Forelimb muscle (tissue), 1 donor: ENCODE measurements around the gene NKPD1. TPM values are rescaled to one million over a fixed set of nuclear protein-coding genes. Genes with fewer than 3 reads are reported as not detected.

Experiments
- DNase-seq: peaks from one replicate; pipeline ENCODE4 v3.0.0-alpha.2; 2013; ENCODE audit warnings: low read depth
- polyA plus RNA-seq: library from polyadenylated mRNA; unstranded; fragments of 120-200 nt; gene quantifications from one replicate; pipeline ENCODE4 v1.2.1, GENCODE V29; 2013; ENCODE audit not compliant: insufficient read length

Gene NKPD1
- polyA plus RNA-seq, result 0.34 TPM

GRCh38 chr19:45160870-45161737, at the start of gene NKPD1:
Gene NKPD1, minus strand, starts transcription at chr19:45160982. Its CDS starts 832 bp downstream, at chr19:45160150.
- DNase-seq, result no peak

GRCh38 chr19:45206328-45206727, 45.5 kb upstream of the NKPD1 start:
- no peak for DNase-seq

GRCh38 chr19:45205810-45206209, 45.0 kb upstream of the NKPD1 start:
- no peak for DNase-seq

- DNase-seq, result no peak
Observed at GRCh38 chr19:45202637-45203036, 41.9 kb upstream of the NKPD1 start.

- no peak for DNase-seq
Observed at GRCh38 chr19:45200568-45200967, 39.8 kb upstream of the NKPD1 start.

GRCh38 chr19:45195764-45196163, 35.0 kb upstream of the NKPD1 start:
- DNase-seq, result no peak

GRCh38 chr19:45191375-45191774, 30.6 kb upstream of the NKPD1 start:
- DNase-seq, result no peak

- DNase-seq, result no peak
Observed at GRCh38 chr19:45189971-45190370, 29.2 kb upstream of the NKPD1 start.

- DNase-seq, result no peak
Observed at GRCh38 chr19:45187421-45188100, 26.8 kb upstream of the NKPD1 start.

GRCh38 chr19:45186509-45187334, 25.9 kb upstream of the NKPD1 start:
- DNase-seq, result no peak

GRCh38 chr19:45184115-45184514, 23.3 kb upstream of the NKPD1 start:
- no peak for DNase-seq

- no peak for DNase-seq
Observed at GRCh38 chr19:45182758-45183157, 22.0 kb upstream of the NKPD1 start.

- DNase-seq, result no peak
Observed at GRCh38 chr19:45180936-45181335, 20.2 kb upstream of the NKPD1 start.

- DNase-seq, result no peak
Observed at GRCh38 chr19:45179892-45180370, 19.1 kb upstream of the NKPD1 start.

- no peak for DNase-seq
Observed at GRCh38 chr19:45179072-45179891, 18.5 kb upstream of the NKPD1 start.

GRCh38 chr19:45178262-45179071, 17.7 kb upstream of the NKPD1 start, which contains the start of gene BLOC1S3:
Gene BLOC1S3, plus strand, starts transcription at chr19:45178784. Its CDS starts 513 bp downstream, at chr19:45179297.
- DNase-seq, result peak; percentile 100

- DNase-seq, result no peak
Observed at GRCh38 chr19:45177817-45178261, 17.1 kb upstream of the NKPD1 start, which contains the start of gene TRAPPC6A. Gene TRAPPC6A, minus strand, starts transcription at chr19:45178237. Its CDS starts 19 bp downstream, at chr19:45178218.

GRCh38 chr19:45175515-45176345, 14.9 kb upstream of the NKPD1 start:
- DNase-seq, result no peak

- no peak for DNase-seq
Observed at GRCh38 chr19:45173816-45174215, 13.0 kb upstream of the NKPD1 start.
